ENCODE data around the gene DNAJC19.

GRCh38 chr3:180970931-180971330 is 18.6 kb downstream of the DNAJC19 start:
- no peak for TF ChIP-seq EZH2 (IDR thresholded peaks at IDR 0.05; ENCODE audit: borderline replicate concordance, low read length)
- no peak for TF ChIP-seq CTCF (IDR thresholded peaks at IDR 0.05; ENCODE audit: low read length)

All from OCI-LY1 (cell line).